ENCODE results near the gene MIR17HG. TPM values are rescaled to one million over a fixed set of nuclear protein-coding genes. Genes with fewer than 3 reads are reported as not detected.
"Not testable (repeated sequence)": the region's sequence is repeated elsewhere in the genome, so short reads cannot be mapped to it uniquely, and the experiment has no call there.

The MIR17HG gene
- total RNA-seq, 1 donor from 2014 or later: 27.0 TPM

DNA sequence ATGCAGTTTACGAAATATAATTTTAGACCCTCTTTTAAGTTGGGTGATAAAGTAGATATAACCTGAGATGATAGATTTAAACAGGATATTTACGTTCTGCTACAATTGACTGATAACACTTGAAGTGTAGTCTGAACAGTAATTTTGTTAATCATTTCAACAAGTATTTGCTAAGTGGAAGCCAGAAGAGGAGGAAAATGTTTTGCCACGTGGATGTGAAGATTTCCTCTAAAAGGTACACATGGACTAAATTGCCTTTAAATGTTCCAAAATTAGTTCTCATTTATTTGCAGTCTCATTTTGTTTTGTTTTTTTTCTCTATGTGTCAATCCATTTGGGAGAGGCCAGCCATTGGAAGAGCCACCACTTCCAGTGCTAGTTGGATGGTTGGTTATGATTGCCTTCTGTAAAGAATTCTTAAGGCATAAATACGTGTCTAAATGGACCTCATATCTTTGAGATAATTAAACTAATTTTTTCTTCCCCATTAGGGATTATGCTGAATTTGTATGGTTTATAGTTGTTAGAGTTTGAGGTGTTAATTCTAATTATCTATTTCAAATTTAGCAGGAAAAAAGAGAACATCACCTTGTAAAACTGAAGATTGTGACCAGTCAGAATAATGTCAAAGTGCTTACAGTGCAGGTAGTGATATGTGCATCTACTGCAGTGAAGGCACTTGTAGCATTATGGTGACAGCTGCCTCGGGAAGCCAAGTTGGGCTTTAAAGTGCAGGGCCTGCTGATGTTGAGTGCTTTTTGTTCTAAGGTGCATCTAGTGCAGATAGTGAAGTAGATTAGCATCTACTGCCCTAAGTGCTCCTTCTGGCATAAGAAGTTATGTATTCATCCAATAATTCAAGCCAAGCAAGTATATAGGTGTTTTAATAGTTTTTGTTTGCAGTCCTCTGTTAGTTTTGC lies 2.8 kb downstream of the MIR17HG start:
- peaks cover 54% of the 10 kb centered on the region for H3K4me1 Mint-ChIP-seq
- ChIA-PET POLR2A (no interaction called here), CTCF (interaction anchor here (1.0 kb wide), 1 partner anchor 37 kb away, joined by 3 read pairs; no protein-coding TSS in a partner anchor)
- no peak for DNase-seq
- ATAC-seq (ENCODE audit: low read depth): no peak
- peaks cover 66% of the 10 kb centered on the region for H3K36me3 Mint-ChIP-seq (ENCODE audit: low read depth)
- H3K4me3 Mint-ChIP-seq: peak overlapping the region; percentile 92
- TF ChIP-seq, protein P1, sequence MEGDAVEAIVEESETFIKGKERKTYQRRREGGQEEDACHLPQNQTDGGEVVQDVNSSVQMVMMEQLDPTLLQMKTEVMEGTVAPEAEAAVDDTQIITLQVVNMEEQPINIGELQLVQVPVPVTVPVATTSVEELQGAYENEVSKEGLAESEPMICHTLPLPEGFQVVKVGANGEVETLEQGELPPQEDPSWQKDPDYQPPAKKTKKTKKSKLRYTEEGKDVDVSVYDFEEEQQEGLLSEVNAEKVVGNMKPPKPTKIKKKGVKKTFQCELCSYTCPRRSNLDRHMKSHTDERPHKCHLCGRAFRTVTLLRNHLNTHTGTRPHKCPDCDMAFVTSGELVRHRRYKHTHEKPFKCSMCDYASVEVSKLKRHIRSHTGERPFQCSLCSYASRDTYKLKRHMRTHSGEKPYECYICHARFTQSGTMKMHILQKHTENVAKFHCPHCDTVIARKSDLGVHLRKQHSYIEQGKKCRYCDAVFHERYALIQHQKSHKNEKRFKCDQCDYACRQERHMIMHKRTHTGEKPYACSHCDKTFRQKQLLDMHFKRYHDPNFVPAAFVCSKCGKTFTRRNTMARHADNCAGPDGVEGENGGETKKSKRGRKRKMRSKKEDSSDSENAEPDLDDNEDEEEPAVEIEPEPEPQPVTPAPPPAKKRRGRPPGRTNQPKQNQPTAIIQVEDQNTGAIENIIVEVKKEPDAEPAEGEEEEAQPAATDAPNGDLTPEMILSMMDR (IDR thresholded peaks at IDR 0.05): no peak
- no peaks in the 10 kb centered on the region for H3K27me3 Mint-ChIP-seq
- no peaks in the 10 kb centered on the region for H3K9me3 Mint-ChIP-seq
- peak overlapping the region; percentile 41 for H3K27ac Mint-ChIP-seq
- intact Hi-C loops (cut with micrococcal nuclease): loop anchor here (1.0 kb wide), 3 partner anchors 37 to 216 kb away; partner anchors contain the start of gene GPC5

DNA sequence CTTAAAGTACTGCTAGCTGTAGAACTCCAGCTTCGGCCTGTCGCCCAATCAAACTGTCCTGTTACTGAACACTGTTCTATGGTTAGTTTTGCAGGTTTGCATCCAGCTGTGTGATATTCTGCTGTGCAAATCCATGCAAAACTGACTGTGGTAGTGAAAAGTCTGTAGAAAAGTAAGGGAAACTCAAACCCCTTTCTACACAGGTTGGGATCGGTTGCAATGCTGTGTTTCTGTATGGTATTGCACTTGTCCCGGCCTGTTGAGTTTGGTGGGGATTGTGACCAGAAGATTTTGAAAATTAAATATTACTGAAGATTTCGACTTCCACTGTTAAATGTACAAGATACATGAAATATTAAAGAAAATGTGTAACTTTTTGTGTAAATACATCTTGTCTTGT lies 3.6 kb downstream of the MIR17HG start:
- DNase-seq (no peak), ATAC-seq (ENCODE audit: low read depth) (no peak)
- peaks cover 48% of the 10 kb centered on the region for H3K4me1 Mint-ChIP-seq
- ChIA-PET CTCF (interaction anchor here (1.0 kb wide), 1 partner anchor 38 kb away, joined by 3 read pairs; no protein-coding TSS in a partner anchor), POLR2A (no interaction called here)
- H3K9me3 Mint-ChIP-seq: no peaks in the 10 kb centered on the region
- intact Hi-C loops (cut with micrococcal nuclease): no loop called here
- peaks cover 75% of the 10 kb centered on the region for H3K36me3 Mint-ChIP-seq (ENCODE audit: low read depth)
- TF ChIP-seq, protein P1 (IDR thresholded peaks at IDR 0.05): no peak
- no peaks in the 10 kb centered on the region for H3K27me3 Mint-ChIP-seq
- H3K4me3 Mint-ChIP-seq: peak overlapping the region; percentile 11
- no peak overlapping the region for H3K27ac Mint-ChIP-seq

DNA sequence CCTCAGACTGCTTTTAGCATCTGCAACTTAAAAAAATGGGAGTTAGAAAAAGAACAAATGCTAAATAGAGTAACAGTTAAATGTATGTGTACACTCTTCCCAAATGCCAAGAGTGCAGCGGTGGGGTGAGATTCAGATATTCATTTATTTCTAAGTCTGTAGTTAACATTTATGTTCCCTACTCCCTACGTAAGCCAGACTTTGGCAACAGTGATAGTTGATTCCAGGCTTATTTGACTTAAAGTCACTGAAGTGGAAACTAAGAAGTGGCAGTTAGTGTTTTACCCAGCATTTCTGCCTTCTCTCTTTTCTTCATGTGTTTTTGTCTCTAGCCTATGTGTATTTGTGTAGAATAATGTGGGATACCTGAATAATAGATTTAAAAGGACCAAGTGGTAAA lies 4.5 kb downstream of the MIR17HG start:
- DNase-seq (no peak), ATAC-seq (ENCODE audit: low read depth) (no peak)
- H3K9me3 Mint-ChIP-seq: no peaks in the 10 kb centered on the region
- H3K27me3 Mint-ChIP-seq: no peaks in the 10 kb centered on the region
- H3K4me3 Mint-ChIP-seq: no peak overlapping the region
- POLR2A ChIA-PET: no interaction called here
- peaks cover 40% of the 10 kb centered on the region for H3K4me1 Mint-ChIP-seq
- intact Hi-C loops (cut with micrococcal nuclease): no loop called here
- CTCF ChIA-PET: no interaction called here
- H3K27ac Mint-ChIP-seq: no peak overlapping the region
- peaks cover 82% of the 10 kb centered on the region for H3K36me3 Mint-ChIP-seq (ENCODE audit: low read depth)
- TF ChIP-seq, protein P1 (IDR thresholded peaks at IDR 0.05): no peak

DNA sequence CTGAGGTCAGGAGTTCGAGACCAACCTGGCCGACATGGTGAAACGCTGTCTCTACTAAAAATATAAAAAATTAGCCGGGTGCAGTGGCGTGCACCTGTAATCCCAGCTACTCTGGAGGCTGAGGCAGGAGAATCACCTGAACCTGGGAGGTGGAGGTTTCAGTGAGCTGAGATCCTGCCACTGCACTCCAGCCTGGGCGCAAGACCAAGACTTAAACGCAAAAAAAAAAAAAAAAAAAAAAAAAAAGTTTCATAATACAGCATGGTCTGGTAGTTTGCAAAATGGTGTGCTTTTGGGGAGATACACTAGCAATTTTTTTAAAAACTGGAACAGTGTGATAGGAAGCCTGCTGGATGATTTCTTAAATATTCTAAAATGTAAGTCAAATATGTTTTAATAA lies 5.4 kb downstream of the MIR17HG start:
- H3K4me3 Mint-ChIP-seq; H3K27ac Mint-ChIP-seq; H3K9me3 Mint-ChIP-seq; ATAC-seq (ENCODE audit: low read depth); POLR2A ChIA-PET; H3K27me3 Mint-ChIP-seq; DNase-seq; intact Hi-C loops (cut with micrococcal nuclease); CTCF ChIA-PET: not testable (repeated sequence)
- peaks cover 38% of the 10 kb centered on the region for H3K4me1 Mint-ChIP-seq
- H3K36me3 Mint-ChIP-seq (ENCODE audit: low read depth): peaks cover 86% of the 10 kb centered on the region

DNA sequence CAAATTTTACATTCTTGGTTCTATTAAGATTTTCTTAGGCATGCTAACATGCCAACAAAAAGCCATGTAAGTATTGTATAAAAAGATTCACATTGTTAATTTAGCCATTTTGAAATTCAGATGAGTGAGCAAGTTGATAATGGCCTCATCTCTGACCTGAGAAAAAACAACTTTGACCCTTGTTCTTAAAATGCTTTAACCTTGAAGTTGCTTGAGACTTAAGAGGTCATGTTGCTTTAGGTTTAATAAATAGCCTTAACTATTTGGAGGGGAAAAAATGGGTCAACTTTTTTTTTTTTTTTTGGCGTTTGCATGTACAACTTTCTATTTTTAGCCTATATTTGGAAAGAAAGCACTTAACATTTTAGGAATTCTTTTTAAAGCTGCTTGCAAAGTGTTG lies 6.0 kb downstream of the MIR17HG start:
- H3K27me3 Mint-ChIP-seq: no peaks in the 10 kb centered on the region
- no peak overlapping the region for H3K4me3 Mint-ChIP-seq
- no peak overlapping the region for H3K27ac Mint-ChIP-seq
- TF ChIP-seq, protein P1 (IDR thresholded peaks at IDR 0.05): no peak
- ChIA-PET CTCF (no interaction called here), POLR2A (no interaction called here)
- DNase-seq: no peak
- intact Hi-C loops (cut with micrococcal nuclease): no loop called here
- peaks cover 38% of the 10 kb centered on the region for H3K4me1 Mint-ChIP-seq
- no peaks in the 10 kb centered on the region for H3K9me3 Mint-ChIP-seq
- no peak for ATAC-seq (ENCODE audit: low read depth)
- peaks cover 88% of the 10 kb centered on the region for H3K36me3 Mint-ChIP-seq (ENCODE audit: low read depth)
